ENCODE results near the gene ROCK2. TPM values are rescaled to one million over a fixed set of nuclear protein-coding genes. Genes with fewer than 3 reads are reported as not detected.

Gene ROCK2
- total and polyA plus RNA-seq, 2 of the 13 experiments (the other 11 are each of a cell fraction or from before 2014, with no cell fraction given) = 38.1 to 119 TPM

DNA sequence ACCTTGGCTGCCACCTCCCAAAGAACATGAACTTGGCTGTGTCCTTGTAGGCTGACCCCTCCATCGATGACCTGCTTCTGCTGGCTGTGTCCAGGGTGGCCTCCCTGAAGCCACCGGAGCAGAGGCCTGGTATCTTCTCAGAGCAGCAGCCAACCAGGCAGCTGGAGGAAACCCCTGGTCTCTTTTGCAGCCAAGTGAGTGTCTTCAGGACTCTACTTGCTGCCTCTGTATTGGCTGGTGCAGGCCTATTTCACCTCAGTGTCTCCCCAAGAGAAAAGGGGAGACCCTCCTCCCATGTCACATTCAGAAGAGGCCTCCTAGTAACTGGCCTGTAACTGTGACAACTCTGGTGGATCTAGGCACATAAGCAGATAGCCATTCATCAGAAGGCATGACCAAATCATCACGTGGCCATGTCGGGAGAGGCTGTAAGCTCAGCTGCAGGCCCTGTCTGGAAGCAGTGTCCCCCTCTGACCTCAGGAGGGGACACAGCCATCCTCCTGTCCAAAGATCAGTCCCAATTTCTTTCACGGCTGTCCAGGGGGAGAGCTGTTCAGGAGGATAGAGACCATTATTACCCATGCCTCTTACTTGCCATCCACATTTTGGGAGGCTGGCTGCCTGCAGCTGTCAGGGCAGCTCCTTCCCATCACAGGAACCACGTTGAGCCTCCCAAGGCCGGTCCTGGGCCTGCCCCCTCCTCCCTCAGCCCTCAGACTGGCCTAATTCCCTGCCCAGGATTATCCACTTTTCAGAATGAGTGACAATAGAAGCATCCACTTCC lies 20.9 kb upstream of the ROCK2 start (continued):
- TF ChIP-seq ZBTB37 (CRISPR knock-in tag; IDR thresholded peaks at IDR 0.05) = no peak
- TF ChIP-seq ZNF670 (CRISPR knock-in tag; IDR thresholded peaks at IDR 0.05; ENCODE audit: borderline replicate concordance) = no peak
- peak; percentile 50; the same call in 1 of the 2 replicates for TF ChIP-seq MIXL1 (CRISPR knock-in tag; IDR thresholded peaks at IDR 0.05)
- no peak; the same call in 1 of the 2 replicates for TF ChIP-seq ZNF441 (CRISPR knock-in tag; IDR thresholded peaks at IDR 0.05; ENCODE audit: borderline replicate concordance)
- no peak for TF ChIP-seq ZNF674 (CRISPR knock-in tag; IDR thresholded peaks at IDR 0.05; ENCODE audit: low read depth)
- TF ChIP-seq, protein P1, sequence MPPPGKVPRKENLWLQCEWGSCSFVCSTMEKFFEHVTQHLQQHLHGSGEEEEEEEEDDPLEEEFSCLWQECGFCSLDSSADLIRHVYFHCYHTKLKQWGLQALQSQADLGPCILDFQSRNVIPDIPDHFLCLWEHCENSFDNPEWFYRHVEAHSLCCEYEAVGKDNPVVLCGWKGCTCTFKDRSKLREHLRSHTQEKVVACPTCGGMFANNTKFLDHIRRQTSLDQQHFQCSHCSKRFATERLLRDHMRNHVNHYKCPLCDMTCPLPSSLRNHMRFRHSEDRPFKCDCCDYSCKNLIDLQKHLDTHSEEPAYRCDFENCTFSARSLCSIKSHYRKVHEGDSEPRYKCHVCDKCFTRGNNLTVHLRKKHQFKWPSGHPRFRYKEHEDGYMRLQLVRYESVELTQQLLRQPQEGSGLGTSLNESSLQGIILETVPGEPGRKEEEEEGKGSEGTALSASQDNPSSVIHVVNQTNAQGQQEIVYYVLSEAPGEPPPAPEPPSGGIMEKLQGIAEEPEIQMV (CRISPR knock-in tag; IDR thresholded peaks at IDR 0.05; ENCODE audit: low read depth) = 0 out of 2 replicates have a peak, but pooled peaks have one; percentile 29
- peak; percentile 55; the same call in 1 of the 2 replicates for TF ChIP-seq ZNF770 (CRISPR knock-in tag; IDR thresholded peaks at IDR 0.05)
- no peak for TF ChIP-seq U2AF1 (optimal IDR thresholded peaks at IDR 0.05; ENCODE audit: low read depth, low read length)
- TF ChIP-seq KLF13 (CRISPR knock-in tag; IDR thresholded peaks at IDR 0.05) = no peak
- 0 out of 2 replicates have a peak, but pooled peaks have one; percentile 71 for TF ChIP-seq ERF (CRISPR knock-in tag; IDR thresholded peaks at IDR 0.05)
- TF ChIP-seq PRDM15 (CRISPR knock-in tag; IDR thresholded peaks at IDR 0.05) = no peak
- TF ChIP-seq ZNF235 (CRISPR knock-in tag; IDR thresholded peaks at IDR 0.05; ENCODE audit: borderline replicate concordance) = no peak
- no peak for TF ChIP-seq ATF5 (CRISPR knock-in tag; IDR thresholded peaks at IDR 0.05; ENCODE audit: low read depth)
- TF ChIP-seq POLR2AphosphoS2 (IDR thresholded peaks at IDR 0.05; ENCODE audit: low read depth, low read length) = no peak
- TF ChIP-seq IKZF4 (CRISPR knock-in tag; IDR thresholded peaks at IDR 0.05; ENCODE audit: borderline replicate concordance, low read depth, not compliant biosample characterization) = peak; percentile 46
- peak; percentile 47; the same call in 1 of the 2 replicates for TF ChIP-seq ZNF784 (CRISPR knock-in tag; IDR thresholded peaks at IDR 0.05; ENCODE audit: borderline replicate concordance)
- TF ChIP-seq NFATC3 (CRISPR knock-in tag; IDR thresholded peaks at IDR 0.05) = no peak

All from HepG2 (cell line).